ENCODE data around the gene CHCT1. TPM values are rescaled to one million over a fixed set of nuclear protein-coding genes. Genes with fewer than 3 reads are reported as not detected.
A peak's percentile ranks its signal among the peaks of the same experiment; 100 is the strongest.

CHCT1 gene
- total RNA-seq, 1 donor from 2014 or later: not detected

DNA sequence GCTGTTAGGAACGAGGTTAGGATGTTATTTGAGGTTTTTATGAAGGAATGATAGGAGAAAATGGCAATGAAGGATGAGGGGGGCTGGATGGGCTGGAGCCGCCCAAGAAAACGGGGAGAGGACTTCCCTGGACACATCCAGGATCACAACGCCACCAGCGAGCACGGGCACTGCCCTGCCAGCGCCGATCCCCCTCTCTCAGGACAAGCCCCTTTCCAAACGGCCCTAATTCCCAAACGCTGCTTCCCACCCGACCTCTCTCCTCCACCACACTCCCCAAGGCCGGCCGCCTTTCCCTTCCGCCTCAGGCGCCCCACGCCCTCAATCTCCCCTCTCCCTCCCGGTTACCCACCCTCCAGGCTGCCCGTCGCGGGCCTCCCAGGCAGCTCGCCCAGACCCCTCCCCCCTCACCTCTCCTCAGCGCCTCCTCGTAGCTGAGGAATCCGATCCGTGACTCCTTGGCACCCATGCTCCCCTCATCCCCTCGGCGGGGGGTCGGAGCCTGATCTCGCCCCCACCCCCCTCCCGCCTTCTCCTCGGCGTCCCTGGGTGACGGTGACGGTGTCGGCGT lies 30.7 kb upstream of the CHCT1 start:
- Mint-ChIP-seq H3K9me3 (no peaks in the 10 kb centered on the region), H3K27ac (peak overlapping the region; percentile 95), H3K36me3 (no peaks in the 10 kb centered on the region), H3K27me3 (ENCODE audit: low read depth) (no peaks in the 10 kb centered on the region), H3K4me3 (peak overlapping the region; percentile 94), H3K4me1 (peaks cover 40% of the 10 kb centered on the region)
- TF ChIP-seq, protein P1, sequence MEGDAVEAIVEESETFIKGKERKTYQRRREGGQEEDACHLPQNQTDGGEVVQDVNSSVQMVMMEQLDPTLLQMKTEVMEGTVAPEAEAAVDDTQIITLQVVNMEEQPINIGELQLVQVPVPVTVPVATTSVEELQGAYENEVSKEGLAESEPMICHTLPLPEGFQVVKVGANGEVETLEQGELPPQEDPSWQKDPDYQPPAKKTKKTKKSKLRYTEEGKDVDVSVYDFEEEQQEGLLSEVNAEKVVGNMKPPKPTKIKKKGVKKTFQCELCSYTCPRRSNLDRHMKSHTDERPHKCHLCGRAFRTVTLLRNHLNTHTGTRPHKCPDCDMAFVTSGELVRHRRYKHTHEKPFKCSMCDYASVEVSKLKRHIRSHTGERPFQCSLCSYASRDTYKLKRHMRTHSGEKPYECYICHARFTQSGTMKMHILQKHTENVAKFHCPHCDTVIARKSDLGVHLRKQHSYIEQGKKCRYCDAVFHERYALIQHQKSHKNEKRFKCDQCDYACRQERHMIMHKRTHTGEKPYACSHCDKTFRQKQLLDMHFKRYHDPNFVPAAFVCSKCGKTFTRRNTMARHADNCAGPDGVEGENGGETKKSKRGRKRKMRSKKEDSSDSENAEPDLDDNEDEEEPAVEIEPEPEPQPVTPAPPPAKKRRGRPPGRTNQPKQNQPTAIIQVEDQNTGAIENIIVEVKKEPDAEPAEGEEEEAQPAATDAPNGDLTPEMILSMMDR (IDR thresholded peaks at IDR 0.05; ENCODE audit: unreplicated experiment): no peak
- DNase-seq (ENCODE audit: low spot score in 2 of 2, unreplicated experiment in 2 of 2): peak; percentile 73 to 82

DNA sequence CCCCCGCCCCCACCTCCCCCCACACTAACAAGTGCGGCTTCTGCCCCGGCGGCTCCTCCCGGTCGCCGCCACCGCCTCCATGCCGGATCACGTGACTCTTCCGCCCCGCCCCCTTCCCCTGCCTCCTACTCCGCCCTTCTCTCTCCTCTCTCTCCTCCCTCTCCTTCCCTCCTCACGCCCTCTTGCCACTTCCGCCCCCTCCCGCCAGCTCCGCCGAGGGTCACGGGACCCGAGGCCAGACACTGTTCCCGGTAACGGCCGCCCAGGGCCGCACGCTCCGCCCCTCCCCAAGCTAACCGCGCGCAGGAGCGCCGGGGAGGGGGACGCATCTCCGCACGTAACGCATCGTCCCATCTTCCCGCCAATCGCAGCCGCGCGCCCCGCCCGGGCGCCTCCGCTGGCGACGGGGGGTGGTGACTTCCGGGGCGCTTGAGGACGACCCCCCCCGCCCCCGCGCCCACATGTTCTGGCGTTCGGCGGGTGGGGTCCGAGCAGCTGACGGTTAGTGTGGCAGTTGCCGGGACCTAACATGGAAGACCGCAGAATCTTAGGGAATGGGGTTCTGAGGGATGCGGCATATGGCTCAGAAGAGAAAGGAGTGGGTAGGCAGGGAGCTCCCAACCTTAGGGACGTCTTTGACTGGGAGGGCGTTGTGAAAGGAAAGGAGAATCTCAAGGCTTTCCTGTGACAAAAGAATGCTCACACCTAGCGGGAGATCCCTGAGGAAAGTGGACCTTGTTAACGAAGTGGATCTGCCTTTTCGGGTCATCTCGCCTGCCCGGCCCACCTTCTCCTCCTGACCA lies 30.0 kb upstream of the CHCT1 start, which contains the start of gene USP32:
USP32 (minus strand) TSS at position 92 of the 803 bp plus-strand sequence. CDS start 194 bp downstream, outside the sequence.
- peaks cover 37% of the 10 kb centered on the region for H3K4me1 Mint-ChIP-seq
- H3K27me3 Mint-ChIP-seq (ENCODE audit: low read depth): no peaks in the 10 kb centered on the region
- peak; percentile 97 for DNase-seq (ENCODE audit: low spot score in 2 of 2, unreplicated experiment in 2 of 2)
- peak within 1 kb of the TSS; percentile 94 for H3K4me3 Mint-ChIP-seq
- H3K27ac Mint-ChIP-seq: peak within 1 kb of the TSS; percentile 97
- TF ChIP-seq, protein P1 (IDR thresholded peaks at IDR 0.05; ENCODE audit: unreplicated experiment): no peak
- H3K9me3 Mint-ChIP-seq: no peaks in the 10 kb centered on the region
- H3K36me3 Mint-ChIP-seq: no peaks in the 10 kb centered on the region

DNA sequence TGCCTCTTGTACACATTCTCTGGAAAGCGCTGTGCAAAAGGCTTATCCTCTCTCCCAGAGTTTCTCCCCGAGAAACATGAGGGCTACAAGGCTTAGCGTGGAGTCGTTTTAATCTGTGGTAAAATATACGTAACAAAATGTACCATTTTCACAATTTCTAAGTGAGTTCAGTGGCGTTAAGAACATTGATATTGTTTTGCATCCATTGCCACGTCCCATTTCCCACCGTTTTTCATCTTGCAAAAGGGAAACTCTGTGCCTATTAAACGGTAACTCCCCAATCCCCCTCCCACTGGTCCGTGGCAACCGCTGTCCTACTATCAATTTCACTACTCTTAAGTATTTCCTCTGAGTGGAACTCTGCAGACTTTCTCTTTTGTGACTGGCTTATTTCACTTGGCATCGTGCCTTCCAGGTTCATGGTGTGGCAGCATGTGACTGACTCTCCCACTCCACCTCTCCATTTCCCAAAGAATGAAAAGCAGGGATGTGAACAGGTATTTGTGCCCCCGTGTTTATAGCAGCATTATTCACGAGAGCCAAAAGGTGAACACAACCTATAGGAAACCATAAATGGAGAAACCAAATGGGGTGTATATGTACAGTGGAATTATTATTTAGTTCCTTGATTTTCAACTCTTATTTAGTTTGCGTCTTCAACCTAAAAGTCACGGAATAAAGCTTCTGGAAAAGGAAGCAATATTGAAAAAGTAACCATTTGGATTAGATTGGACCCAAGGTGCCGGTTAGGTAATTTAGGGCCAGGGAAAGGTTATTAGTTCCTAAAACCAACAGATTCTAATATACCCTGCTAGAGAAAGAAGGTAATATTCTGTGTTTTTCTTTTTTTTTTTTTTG lies 29.2 kb upstream of the CHCT1 start:
- H3K4me3 Mint-ChIP-seq: peak overlapping the region; percentile 94
- TF ChIP-seq, protein P1 (IDR thresholded peaks at IDR 0.05; ENCODE audit: unreplicated experiment): no peak
- H3K9me3 Mint-ChIP-seq: no peaks in the 10 kb centered on the region

DNA sequence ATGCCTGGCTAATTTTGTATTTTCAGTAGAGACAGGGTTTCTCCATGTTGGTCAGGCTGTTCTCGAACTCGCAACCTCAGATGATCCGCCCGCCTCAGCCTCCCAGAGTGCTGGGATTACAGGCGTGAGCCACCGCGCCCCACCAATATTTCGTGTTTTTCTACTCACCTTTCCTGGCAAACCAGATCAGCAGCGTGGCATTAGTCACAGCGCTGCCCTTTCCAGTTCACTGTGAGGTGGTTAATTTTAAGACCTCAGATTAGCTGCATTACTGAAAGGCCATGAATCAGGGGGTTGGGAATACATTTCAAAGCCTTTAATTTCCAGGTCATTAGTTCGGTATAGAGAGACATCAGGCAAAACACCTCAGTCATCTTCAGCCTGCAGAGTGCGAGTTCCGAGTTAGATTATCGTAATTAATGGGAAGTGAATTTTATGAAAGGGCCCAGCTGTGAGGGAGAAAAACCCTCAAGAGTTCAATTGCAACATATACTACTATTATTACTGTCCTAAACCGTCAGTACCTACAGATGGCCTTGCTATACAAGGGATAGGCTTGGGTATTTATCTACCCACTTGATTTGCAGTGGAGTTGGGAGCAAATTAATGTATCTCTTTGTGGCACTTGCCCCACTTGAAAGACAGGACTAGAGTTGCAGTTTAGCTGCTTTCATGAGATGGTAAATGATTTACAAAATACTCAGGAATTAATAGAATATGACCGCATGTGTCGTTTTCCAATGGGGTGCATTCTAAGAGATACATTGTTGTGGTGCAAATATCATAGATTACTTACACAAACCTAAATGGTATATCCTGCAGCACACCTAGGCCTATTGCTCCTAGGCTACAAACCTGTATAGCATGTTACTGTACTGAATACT lies 28.2 kb upstream of the CHCT1 start:
- Mint-ChIP-seq H3K9me3 (no peaks in the 10 kb centered on the region), H3K36me3 (no peaks in the 10 kb centered on the region), H3K4me3 (peak overlapping the region; percentile 26), H3K27me3 (ENCODE audit: low read depth) (no peaks in the 10 kb centered on the region), H3K4me1 (peaks cover 24% of the 10 kb centered on the region), H3K27ac (no peak overlapping the region)
- DNase-seq (ENCODE audit: low spot score in 2 of 2, unreplicated experiment in 2 of 2): no peak
- TF ChIP-seq, protein P1 (IDR thresholded peaks at IDR 0.05; ENCODE audit: unreplicated experiment): no peak

More for the DNA sequence above, 29.2 kb upstream of the CHCT1 start:
- Mint-ChIP-seq H3K27me3 (ENCODE audit: low read depth) (no peaks in the 10 kb centered on the region), H3K27ac (peak overlapping the region; percentile 97), H3K4me1 (peaks cover 34% of the 10 kb centered on the region), H3K36me3 (no peaks in the 10 kb centered on the region)
- DNase-seq (ENCODE audit: low spot score in 2 of 2, unreplicated experiment in 2 of 2): peak in 1 of 2 experiments; percentile 39
